Measurements from ENCODE around the gene NTN3. TPM values are rescaled to one million over a fixed set of nuclear protein-coding genes. Genes with fewer than 3 reads are reported as not detected.

Gene NTN3
- total and polyA plus RNA-seq, 2 of the 8 experiments (the other 6 are each of a cell fraction or from before 2014, with no cell fraction given): 0.30 to 0.34 TPM

DNA sequence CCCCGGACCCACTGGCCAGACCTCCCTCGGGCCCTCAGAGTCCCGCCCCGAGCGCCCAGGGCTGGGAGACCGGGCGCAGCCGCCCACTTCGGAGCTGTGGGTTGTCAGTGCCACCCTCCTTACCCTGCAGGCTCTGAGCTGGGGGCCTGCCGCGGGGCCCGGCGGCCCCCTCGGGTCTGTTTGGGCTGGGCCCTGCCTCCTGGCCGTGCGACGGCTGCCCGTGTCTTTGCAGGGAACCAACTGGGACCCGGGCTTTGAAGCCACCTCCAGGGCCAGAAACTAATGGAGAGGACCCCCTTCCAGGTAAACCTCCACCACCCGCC is 10.7 kb upstream of the NTN3 start:
- Histone ChIP-seq H3K56ac (replicated peaks; ENCODE audit: insufficient read length, low read depth, low read length) (no peak overlapping the region), H3K4me3 (ENCODE audit: extremely low read depth in 1 of 4, insufficient read depth in 2 of 4, low read depth in 3 of 4, low read length in 4 of 4) (peak overlapping the region; percentile 55 to 78 (median 68)), H3K4me1 (replicated peaks in 1 of 4; ENCODE audit: control insufficient read depth in 3 of 4, insufficient read depth in 4 of 4, low read length in 3 of 4) (peaks cover 0 to 18% (median 15%) of the 10 kb centered on the region in 4 experiments; a peak in 6 of 7 replicates), H2BK15ac (ENCODE audit: low read length) (no peak overlapping the region), H3K36me3 (ENCODE audit: control insufficient read depth in 2 of 4, insufficient read depth in 4 of 4, low read length in 3 of 4) (peaks cover 12 to 34% (median 24%) of the 10 kb centered on the region in 4 experiments; a peak in 7 of 8 replicates), H2AFZ (ENCODE audit: low read length) (no peak overlapping the region), H3K4me2 (ENCODE audit: insufficient read depth in 1 of 2, low read depth in 2 of 2, low read length in 2 of 2) (peak overlapping the region; percentile 90 to 97), H3K9ac (replicated peaks in 1 of 4; ENCODE audit: extremely low read depth in 1 of 4, low read depth in 3 of 4, low read length in 3 of 4) (peak overlapping the region; percentile 3 to 64 (median 53); a peak in 5 of 7 replicates), H3K18ac (ENCODE audit: extremely low read depth, low read length) (no peak overlapping the region), H3K23me2 (ENCODE audit: low read depth, low read length) (peaks cover 13% of the 10 kb centered on the region; the same call in 1 of the 2 replicates), H3K27me3 (replicated peaks in 1 of 4; ENCODE audit: control insufficient read depth in 3 of 4, extremely low read depth in 1 of 4, insufficient read depth in 3 of 4, low read length in 3 of 4) (no peaks in the 10 kb centered on the region), H2BK120ac (replicated peaks; ENCODE audit: low read depth, low read length) (no peak overlapping the region), H3K79me1 (ENCODE audit: low read depth, low read length) (peaks cover 10% of the 10 kb centered on the region), H4K5ac (ENCODE audit: insufficient read length, low read depth, low read length) (no peak overlapping the region), H3K79me2 (ENCODE audit: control insufficient read depth in 1 of 2, insufficient read depth in 2 of 2, low read length in 2 of 2) (peaks cover 0 to 6% of the 10 kb centered on the region in 2 experiments; a peak in 2 of 4 replicates), H2BK5ac (ENCODE audit: low read depth, low read length) (no peak overlapping the region), H4K20me1 (replicated peaks in 1 of 2; ENCODE audit: control insufficient read depth in 1 of 2, insufficient read depth in 2 of 2, low read length in 2 of 2) (peaks cover 3 to 20% of the 10 kb centered on the region in 2 experiments), H3K9me3 (ENCODE audit: insufficient read depth in 2 of 2, low read depth in 1 of 2, low read length in 1 of 2) (no peaks in the 10 kb centered on the region), H2AK5ac (ENCODE audit: low read depth, low read length) (no peak overlapping the region), H2BK20ac (ENCODE audit: low read length) (no peak overlapping the region), H3K4ac (replicated peaks; ENCODE audit: insufficient read length, low read depth, low read length) (no peak overlapping the region), H4K8ac (ENCODE audit: extremely low read depth, insufficient read depth, low read length) (no peak overlapping the region; the same call in none of the 2 replicates), H4K91ac (replicated peaks; ENCODE audit: insufficient read length, low read length) (peak overlapping the region; percentile 81), H3K14ac (ENCODE audit: insufficient read length) (no peak overlapping the region), H3K27ac (ENCODE audit: low read depth, low read length) (no peak overlapping the region; the same call in 1 of the 2 replicates), H3K23ac (ENCODE audit: insufficient read length) (no peak overlapping the region), H2BK12ac (ENCODE audit: low read depth, low read length) (no peak overlapping the region)
- WGBS, 2 experiments (ENCODE audit: extremely low coverage in 1 of 2, insufficient coverage in 1 of 2, insufficient read length in 1 of 2, insufficient replicate concordance in 2 of 2, low coverage in 1 of 2, low lambda C conversion rate in 2 of 2, missing lambda C conversion rate in 1 of 2): 6% methylated on average over 20 of the region's 20 CpGs; no CpG with 5 or more reads in 1 of the 2 experiments
- TF ChIP-seq KDM4A (IDR thresholded peaks at IDR 0.05; ENCODE audit: low read depth, low read length, severe bottlenecking): peak; percentile 6
- TF ChIP-seq TBP (IDR thresholded peaks at IDR 0.05; ENCODE audit: low read depth, low read length): no peak
- DNase-seq (ENCODE audit: low read depth in 1 of 2, low spot score in 2 of 2) (no peak), FAIRE-seq (no peak)
- CTCF ChIA-PET (ENCODE audit: partially characterized antibody): interaction anchor here (1.0 to 3.3 kb wide), 8 partner anchors 10 to 693 kb away, joined by 3 to 21 read pairs (median 4); partner anchors contain the start of gene NTN3
- POLR2A ChIA-PET (ENCODE audit: partially characterized antibody): interaction anchor here (0.9 to 2.8 kb wide), 16 partner anchors 8 to 209 kb away, joined by 3 to 21 read pairs (median 5); partner anchors contain the start of genes AMDHD2, ECI1, NTN3 and TBC1D24
